Esophagus (tissue), 2 donors: Measurements from ENCODE around the gene ERCC6L2. TPM values are rescaled to one million over a fixed set of nuclear protein-coding genes. Genes with fewer than 3 reads are reported as not detected.

Source experiments
- H3K27ac ChIP-seq, 2 donors: one replicate each; pipeline ENCODE4 v1.5.1; 2013; ENCODE audit warnings: low read depth in 2 of 2, mild to moderate bottlenecking in 2 of 2, inconsistent platforms in 1 of 2, low read length in 1 of 2, moderate library complexity in 1 of 2
- H3K27me3 ChIP-seq, 2 donors: one replicate each; pipeline ENCODE4 v1.6.1; 2013; ENCODE audit warnings: low read length in 2 of 2, control low read depth in 1 of 2, mild to moderate bottlenecking in 1 of 2; ENCODE audit not compliant: insufficient read depth in 2 of 2, control insufficient read depth in 1 of 2
- H3K36me3 ChIP-seq, 2 donors: one replicate each; pipeline ENCODE4 v1.6.1; 2013; ENCODE audit warnings: low read length in 1 of 2; ENCODE audit not compliant: control insufficient read depth in 2 of 2, insufficient read depth in 2 of 2
- H3K4me1 ChIP-seq, 2 donors: one replicate each; pipeline ENCODE4 v1.6.1; 2013; ENCODE audit warnings: low read length in 1 of 2; ENCODE audit not compliant: control insufficient read depth in 2 of 2, insufficient read depth in 2 of 2
- H3K4me3 ChIP-seq, 2 donors: one replicate each; pipeline ENCODE4 v1.5.1; 2013; ENCODE audit warnings: low read length in 2 of 2, mild to moderate bottlenecking in 2 of 2, low read depth in 1 of 2, moderate library complexity in 1 of 2
- H3K9me3 ChIP-seq, 2 donors: one replicate each; pipeline ENCODE4 v1.6.1; 2013; ENCODE audit warnings: mild to moderate bottlenecking in 2 of 2, low read depth in 1 of 2, low read length in 1 of 2, moderate library complexity in 1 of 2; ENCODE audit not compliant: control insufficient read depth in 2 of 2, insufficient read depth in 1 of 2
- WGBS, 2 donors: extraction: QIAGEN DNeasy Blood & Tissue Kit; methylation state at CpG; one replicate each; pipeline ENCODE4 v1.1.7; 2013; 5-methylcytosine and 5-hydroxymethylcytosine counted together
- polyA plus RNA-seq, 2 donors: library from polyadenylated mRNA; stranded (reverse); fragments of 200-250 nt; gene quantifications; one replicate each; pipeline ENCODE4 v1.2.3, GENCODE V29; 2013
- donor health status: healthy with polysubstance abuse.
- donor health status: Bipolar disorder and iron deficiency.

Gene ERCC6L2
- polyA plus RNA-seq: 1 to 10 TPM; 3.0 to 6.2 TPM

GRCh38 chr9:95875305-95876137, at the start of gene ERCC6L2:
Gene ERCC6L2, plus strand, starts transcription at chr9:95875691. Its CDS starts 348 bp downstream, at chr9:95876039.
- Histone ChIP-seq H3K27me3 (no peaks in the 10 kb centered on the region), H3K27ac (peak within 1 kb of the TSS; percentile 99 to 100), H3K9me3 (no peaks in the 10 kb centered on the region), H3K4me1 (peaks cover 0 to 2% of the 10 kb centered on the region in 2 donors), H3K36me3 (no peaks in the 10 kb centered on the region), H3K4me3 (peak within 1 kb of the TSS in 1 of 2 donors; percentile 92)
- WGBS, 2 donors: 0% methylated on average over 74 of the region's 74 CpGs

DNA sequence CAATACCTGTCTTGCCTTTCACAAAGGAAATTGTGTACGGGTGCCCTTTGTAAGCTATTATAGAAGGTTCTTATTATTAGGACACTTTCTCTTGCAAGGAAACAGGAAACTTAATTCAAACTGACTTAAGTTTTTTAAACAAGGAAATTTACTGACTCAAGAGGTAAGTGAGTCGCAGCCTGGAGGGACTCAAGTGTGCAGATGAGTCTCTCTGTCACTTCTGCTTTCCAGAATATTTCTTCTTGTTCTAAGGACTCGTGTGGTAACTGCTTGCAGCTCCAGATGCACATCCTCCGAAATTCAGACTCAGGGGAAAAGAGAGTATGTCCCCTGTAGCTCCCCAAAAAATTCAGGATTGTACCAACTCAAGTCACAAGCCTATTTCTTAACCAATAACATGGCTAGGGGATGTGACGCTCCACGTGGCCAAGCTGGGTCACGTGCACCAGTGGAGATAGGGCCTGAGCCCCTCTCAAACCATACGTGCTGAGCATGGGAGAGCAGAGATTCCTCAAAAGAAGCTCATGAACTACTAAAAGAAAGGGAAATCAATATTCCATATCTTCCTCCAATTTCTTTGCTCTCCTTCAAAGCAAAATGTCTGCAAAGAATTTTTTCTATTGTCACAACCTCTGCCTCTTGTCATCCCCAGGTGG, 49.2 kb upstream of the ERCC6L2 start:
- no peaks in the 10 kb centered on the region for H3K9me3 ChIP-seq
- H3K27me3 ChIP-seq: no peaks in the 10 kb centered on the region
- no peaks in the 10 kb centered on the region for H3K36me3 ChIP-seq
- H3K4me3 ChIP-seq: no peak overlapping the region
- peaks cover 2 to 3% of the 10 kb centered on the region in 2 donors for H3K4me1 ChIP-seq
- 84 to 85% methylated on average over 8 of the region's 8 CpGs for WGBS, 2 donors
- no peak overlapping the region for H3K27ac ChIP-seq

- H3K9me3 ChIP-seq: no peaks in the 10 kb centered on the region
- 92 to 97% methylated on average over 3 of the region's 3 CpGs for WGBS, 2 donors
- H3K4me1 ChIP-seq: peaks cover 0 to 3% of the 10 kb centered on the region in 2 donors
- no peak overlapping the region for H3K4me3 ChIP-seq
- H3K27me3 ChIP-seq: no peaks in the 10 kb centered on the region
- no peaks in the 10 kb centered on the region for H3K36me3 ChIP-seq
- no peak overlapping the region for H3K27ac ChIP-seq
Observed at GRCh38 chr9:95830768-95831167, 44.7 kb upstream of the ERCC6L2 start.

GRCh38 chr9:95831810-95832209, 43.7 kb upstream of the ERCC6L2 start:
- Histone ChIP-seq H3K9me3 (no peaks in the 10 kb centered on the region), H3K36me3 (no peaks in the 10 kb centered on the region), H3K4me3 (no peak overlapping the region), H3K27ac (no peak overlapping the region), H3K4me1 (peaks cover 0 to 2% of the 10 kb centered on the region in 2 donors), H3K27me3 (no peaks in the 10 kb centered on the region)

DNA sequence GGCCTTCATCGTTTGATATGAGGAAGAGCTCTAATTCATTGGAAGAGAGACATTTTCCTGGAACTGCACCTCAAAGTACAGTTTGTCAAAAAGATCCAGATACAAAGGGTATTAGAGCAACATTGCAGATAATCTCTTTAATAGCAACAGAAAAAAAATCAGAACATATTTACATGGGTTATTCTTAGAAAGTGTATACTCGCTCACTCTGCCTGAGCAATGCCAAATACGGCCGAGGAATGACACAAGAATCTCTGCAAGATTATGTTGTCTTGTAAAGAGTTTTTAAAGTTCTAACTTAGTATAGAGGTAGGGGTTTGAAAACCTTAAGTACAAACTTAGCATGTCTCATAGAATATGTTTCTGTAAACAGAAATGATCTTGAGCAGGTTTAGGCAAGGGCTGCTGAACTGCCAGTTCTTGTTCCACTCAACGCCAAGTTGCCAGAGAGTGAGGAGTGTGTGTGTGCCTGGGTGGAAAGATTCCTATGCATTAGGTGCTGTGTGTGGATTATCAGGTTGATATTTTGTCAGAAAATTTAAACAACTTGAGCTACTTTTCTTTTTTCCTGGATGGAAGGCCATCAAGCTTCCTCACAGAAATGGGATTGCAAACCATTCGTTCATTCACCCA, 41.8 kb upstream of the ERCC6L2 start:
- Histone ChIP-seq H3K27ac (no peak overlapping the region), H3K36me3 (no peaks in the 10 kb centered on the region), H3K4me3 (no peak overlapping the region), H3K9me3 (no peaks in the 10 kb centered on the region), H3K4me1 (peaks cover 0 to 2% of the 10 kb centered on the region in 2 donors), H3K27me3 (no peaks in the 10 kb centered on the region)
- 49 to 64% methylated on average over 6 of the region's 6 CpGs for WGBS, 2 donors

DNA sequence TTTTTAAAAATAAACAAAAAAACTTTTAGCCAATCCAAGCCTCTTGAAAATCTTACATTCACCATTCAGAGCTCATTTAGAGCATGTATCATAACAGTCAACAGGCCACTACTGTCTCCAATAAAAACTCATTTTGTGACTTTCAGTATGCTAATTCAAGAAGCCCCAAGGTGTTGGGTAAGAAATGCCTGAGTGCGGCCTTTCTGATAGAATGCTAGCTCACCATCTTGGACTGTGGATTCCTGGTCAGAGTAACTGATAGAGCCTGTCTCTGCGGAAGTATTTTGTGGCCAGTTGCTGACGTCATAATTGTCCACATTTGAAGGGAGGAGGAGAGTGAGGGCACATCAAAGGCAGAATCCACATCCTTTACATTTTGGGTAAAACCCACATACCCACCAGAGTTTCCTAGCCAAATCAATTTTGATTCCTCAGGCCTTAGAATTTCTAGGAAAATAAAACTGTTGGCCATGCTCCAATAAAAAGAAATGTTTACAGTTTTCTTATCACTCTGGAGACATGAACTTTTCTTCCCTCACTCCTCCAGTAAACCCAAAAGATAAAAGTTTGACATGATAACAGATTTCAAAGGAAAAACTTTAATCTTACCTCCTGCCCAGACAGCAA, 41.1 kb upstream of the ERCC6L2 start:
- Histone ChIP-seq H3K36me3 (no peaks in the 10 kb centered on the region), H3K27ac (no peak overlapping the region), H3K4me3 (no peak overlapping the region), H3K4me1 (peaks cover 0 to 2% of the 10 kb centered on the region in 2 donors), H3K9me3 (no peaks in the 10 kb centered on the region), H3K27me3 (no peaks in the 10 kb centered on the region)
- WGBS, 2 donors: 78 to 81% methylated on average over 3 of the region's 3 CpGs

DNA sequence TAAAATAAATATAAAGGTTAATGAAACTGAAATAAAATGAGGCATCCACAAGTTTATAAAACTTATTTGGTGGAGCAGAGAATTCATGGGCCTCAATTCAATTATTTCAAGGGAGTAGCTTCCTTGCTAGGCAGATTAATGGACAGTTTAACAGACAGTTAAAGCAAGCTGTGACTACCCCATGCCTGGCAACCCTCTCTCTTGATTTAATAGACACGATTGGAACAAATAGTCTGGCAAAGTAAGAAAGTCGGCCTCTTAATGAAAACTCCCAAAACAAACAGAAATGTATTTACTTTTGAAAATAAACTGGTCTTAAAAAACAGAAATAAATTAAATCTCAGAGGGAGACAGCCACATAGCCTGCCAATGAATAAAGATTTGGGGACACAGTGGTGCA, 40.1 kb upstream of the ERCC6L2 start:
- H3K4me1 ChIP-seq: peaks cover 0 to 2% of the 10 kb centered on the region in 2 donors
- no peak overlapping the region for H3K4me3 ChIP-seq
- no peak overlapping the region for H3K27ac ChIP-seq
- no peaks in the 10 kb centered on the region for H3K27me3 ChIP-seq
- WGBS, 2 donors: 50 to 54% methylated on average over 2 of the region's 2 CpGs
- no peaks in the 10 kb centered on the region for H3K9me3 ChIP-seq
- H3K36me3 ChIP-seq: no peaks in the 10 kb centered on the region

GRCh38 chr9:95836072-95836471, 39.4 kb upstream of the ERCC6L2 start:
- Histone ChIP-seq H3K9me3 (no peaks in the 10 kb centered on the region), H3K27ac (no peak overlapping the region), H3K27me3 (no peaks in the 10 kb centered on the region), H3K4me3 (no peak overlapping the region), H3K4me1 (peaks cover 0 to 1% of the 10 kb centered on the region in 2 donors), H3K36me3 (no peaks in the 10 kb centered on the region)
- WGBS, 2 donors: 78 to 87% methylated on average over 1 of the region's 1 CpG

- no peaks in the 10 kb centered on the region for H3K9me3 ChIP-seq
- no peaks in the 10 kb centered on the region for H3K4me1 ChIP-seq
- no peaks in the 10 kb centered on the region for H3K36me3 ChIP-seq
- no peak overlapping the region for H3K4me3 ChIP-seq
- no peaks in the 10 kb centered on the region for H3K27me3 ChIP-seq
- WGBS, 2 donors: 93 to 94% methylated on average over 3 of the region's 3 CpGs
- no peak overlapping the region for H3K27ac ChIP-seq
Observed at GRCh38 chr9:95839012-95839411, 36.5 kb upstream of the ERCC6L2 start.
